IPS-20b (cell line): ENCODE results near the gene ADRA2A.

Experiments
- H3K27ac ChIP-seq: one replicate; pipeline ENCODE4 v1.5.1; 2013; ENCODE audit warnings: low read length
- H3K27me3 ChIP-seq: 2 replicates; pipeline ENCODE4 v1.6.1; 2013; ENCODE audit warnings: mild to moderate bottlenecking, low read length, inconsistent platforms; ENCODE audit not compliant: insufficient read depth
- H3K36me3 ChIP-seq: 2 replicates; pipeline ENCODE4 v1.6.1; 2013; ENCODE audit warnings: low read depth, mild to moderate bottlenecking, inconsistent platforms, low read length, moderate library complexity; ENCODE audit not compliant: insufficient read depth
- H3K4me1 ChIP-seq: 2 replicates; pipeline ENCODE4 v1.6.1; 2013; ENCODE audit warnings: mild to moderate bottlenecking, control low read depth, inconsistent platforms, low read length, moderate library complexity; ENCODE audit not compliant: insufficient read depth
- H3K4me3 ChIP-seq: 2 replicates; pipeline ENCODE4 v1.5.1; 2013; ENCODE audit warnings: mild to moderate bottlenecking, low read length, inconsistent platforms
- H3K9ac ChIP-seq: 2 replicates; pipeline ENCODE4 v1.6.1; 2013; ENCODE audit warnings: low read depth, mild to moderate bottlenecking, inconsistent platforms, low read length, moderate library complexity
- H3K9me3 ChIP-seq: 2 replicates; pipeline ENCODE4 v1.6.1; 2013; ENCODE audit warnings: mild to moderate bottlenecking, low read depth, low read length, inconsistent platforms; ENCODE audit not compliant: insufficient read depth

The ADRA2A gene

DNA sequence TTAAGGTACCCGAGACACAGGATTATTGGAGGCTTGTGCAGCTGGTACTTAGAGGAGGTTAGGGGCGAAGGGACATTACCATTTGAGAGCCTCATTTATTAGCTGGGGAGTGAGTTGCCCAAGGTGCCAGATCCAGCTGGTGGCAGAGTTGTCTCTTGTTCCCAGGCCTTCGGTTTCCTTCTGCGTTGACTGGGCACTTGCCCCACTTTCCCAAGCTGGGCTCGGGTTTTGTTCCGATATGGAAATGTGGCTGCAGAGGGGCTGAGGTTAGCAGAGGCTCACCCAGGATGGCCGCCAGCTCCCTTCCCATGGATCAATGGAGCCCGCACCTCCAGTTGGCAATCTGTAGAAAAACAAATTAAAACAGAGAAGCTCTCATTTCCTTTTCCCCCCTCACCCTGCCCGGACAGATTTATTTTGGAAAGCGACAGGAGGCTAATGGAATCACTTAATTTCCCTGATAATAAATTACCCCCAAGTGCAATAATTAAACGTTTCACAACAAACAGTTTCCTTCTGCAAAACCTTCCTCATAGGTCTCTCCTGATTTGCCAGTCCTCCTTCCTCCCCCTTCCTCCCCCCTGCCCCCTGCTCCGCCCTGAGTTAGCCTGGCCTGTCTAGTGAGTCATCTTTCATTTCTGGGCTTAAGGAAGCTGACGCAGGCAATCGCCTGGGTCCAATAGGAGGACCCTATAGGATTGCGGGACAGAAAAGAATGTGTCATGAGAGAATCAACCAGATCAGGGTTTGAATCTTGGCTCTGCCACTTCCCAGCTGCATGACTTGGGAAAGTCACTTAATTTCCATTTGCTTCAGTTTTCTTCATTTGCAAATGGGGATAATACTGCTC is 51.7 kb downstream of the ADRA2A start:
- Histone ChIP-seq H3K9me3 (no peaks in the 10 kb centered on the region), H3K27ac (no peak overlapping the region), H3K4me1 (peaks cover 14% of the 10 kb centered on the region; the same call in 1 of the 2 replicates), H3K9ac (no peak overlapping the region), H3K36me3 (no peaks in the 10 kb centered on the region), H3K27me3 (no peaks in the 10 kb centered on the region), H3K4me3 (no peak overlapping the region)

GRCh38 chr10:111129363-111129762 is 52.5 kb downstream of the ADRA2A start:
- no peaks in the 10 kb centered on the region for H3K36me3 ChIP-seq
- no peaks in the 10 kb centered on the region for H3K9me3 ChIP-seq
- peaks cover 14% of the 10 kb centered on the region; the same call in 1 of the 2 replicates for H3K4me1 ChIP-seq
- H3K27me3 ChIP-seq = no peaks in the 10 kb centered on the region
- H3K27ac ChIP-seq = no peak overlapping the region
- no peak overlapping the region for H3K4me3 ChIP-seq
- H3K9ac ChIP-seq = no peak overlapping the region

DNA sequence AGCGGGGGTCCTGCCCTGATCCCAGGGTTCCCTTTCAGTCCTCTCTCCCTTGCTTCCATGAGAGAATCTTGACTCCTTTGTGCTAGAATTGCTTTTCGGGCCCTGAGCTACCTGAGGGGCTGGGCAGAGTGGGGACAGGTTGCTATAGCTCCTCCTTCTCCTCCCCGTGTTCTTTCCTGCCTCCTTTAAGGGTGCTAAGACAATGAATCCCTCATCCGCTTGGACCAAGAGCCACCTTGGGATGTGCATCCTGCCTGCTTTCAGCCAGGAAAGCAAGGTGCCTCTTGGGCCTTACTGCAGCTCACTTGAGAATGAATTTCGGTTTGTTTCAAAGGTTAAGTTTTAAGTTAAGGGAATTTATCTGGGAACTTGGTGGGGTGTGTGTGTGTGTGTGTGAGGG is 53.6 kb downstream of the ADRA2A start:
- no peak overlapping the region for H3K27ac ChIP-seq
- H3K27me3 ChIP-seq = no peaks in the 10 kb centered on the region
- H3K9ac ChIP-seq = no peak overlapping the region
- H3K36me3 ChIP-seq = no peaks in the 10 kb centered on the region
- no peaks in the 10 kb centered on the region for H3K9me3 ChIP-seq
- no peak overlapping the region for H3K4me3 ChIP-seq
- peaks cover 14% of the 10 kb centered on the region; the same call in 1 of the 2 replicates for H3K4me1 ChIP-seq
